Cardiac muscle cell (in vitro differentiated cells and primary cell): ENCODE data around the gene PKP3. TPM values are rescaled to one million over a fixed set of nuclear protein-coding genes. Genes with fewer than 3 reads are reported as not detected.

Experiments used
- DNase-seq, 2 donors: peaks; one replicate each; pipeline versions ENCODE4 v3.0.0 to v3.0.0-alpha.2; 2010 to 2017; ENCODE audit warnings: low read depth in 1 of 2, low spot score in 1 of 2
- H3K27ac ChIP-seq: fragments of 200-600 bp; sonication (generic); 2 replicates; pipeline ENCODE4 v1.5.1; 2016
- H3K27me3 ChIP-seq: fragments of 200-600 bp; sonication (generic); 2 replicates; pipeline ENCODE4 v1.6.0; 2016; ENCODE audit warnings: control low read depth
- H3K36me3 ChIP-seq: fragments of 200-600 bp; sonication (generic); 2 replicates; pipeline ENCODE4 v1.5.1; 2016; ENCODE audit warnings: control low read depth
- H3K4me1 ChIP-seq: fragments of 200-600 bp; sonication (generic); 2 replicates; pipeline ENCODE4 v1.8.1; 2017; ENCODE audit warnings: low read depth, mild to moderate bottlenecking, mixed run types
- H3K4me3 ChIP-seq: fragments of 200-600 bp; sonication (generic); 2 replicates; pipeline ENCODE4 v1.5.1; 2016; ENCODE audit warnings: mild to moderate bottlenecking
- H3K9me3 ChIP-seq: fragments of 200-600 bp; sonication (generic); 2 replicates; pipeline ENCODE4 v1.5.1; 2017; ENCODE audit warnings: low read depth, mild to moderate bottlenecking, control low read depth
- polyA plus RNA-seq: library from polyadenylated mRNA; unstranded; fragments of >200 nt; fragmentation: Nextera tagmentation; extraction: Ambion mirVana; gene quantifications from 2 replicates; pipeline ENCODE4 v1.2.1, GENCODE V29; 2016
- total RNA-seq: library from RNA; depleted of rRNA; stranded (reverse); fragments of >200 nt; gene quantifications from 2 replicates; pipeline ENCODE4 v1.2.3, GENCODE V29; 2016
- TF ChIP-seq, protein P1 (sequence below): IDR thresholded peaks from 2 replicates; pipeline ENCODE4 v1.5.1; 2012; ENCODE audit warnings: low read depth, mild to moderate bottlenecking, low read length

Gene PKP3
- total and polyA plus RNA-seq, 2 experiments from 2014 or later: 0.09 to 0.57 TPM

- TF ChIP-seq, protein P1, sequence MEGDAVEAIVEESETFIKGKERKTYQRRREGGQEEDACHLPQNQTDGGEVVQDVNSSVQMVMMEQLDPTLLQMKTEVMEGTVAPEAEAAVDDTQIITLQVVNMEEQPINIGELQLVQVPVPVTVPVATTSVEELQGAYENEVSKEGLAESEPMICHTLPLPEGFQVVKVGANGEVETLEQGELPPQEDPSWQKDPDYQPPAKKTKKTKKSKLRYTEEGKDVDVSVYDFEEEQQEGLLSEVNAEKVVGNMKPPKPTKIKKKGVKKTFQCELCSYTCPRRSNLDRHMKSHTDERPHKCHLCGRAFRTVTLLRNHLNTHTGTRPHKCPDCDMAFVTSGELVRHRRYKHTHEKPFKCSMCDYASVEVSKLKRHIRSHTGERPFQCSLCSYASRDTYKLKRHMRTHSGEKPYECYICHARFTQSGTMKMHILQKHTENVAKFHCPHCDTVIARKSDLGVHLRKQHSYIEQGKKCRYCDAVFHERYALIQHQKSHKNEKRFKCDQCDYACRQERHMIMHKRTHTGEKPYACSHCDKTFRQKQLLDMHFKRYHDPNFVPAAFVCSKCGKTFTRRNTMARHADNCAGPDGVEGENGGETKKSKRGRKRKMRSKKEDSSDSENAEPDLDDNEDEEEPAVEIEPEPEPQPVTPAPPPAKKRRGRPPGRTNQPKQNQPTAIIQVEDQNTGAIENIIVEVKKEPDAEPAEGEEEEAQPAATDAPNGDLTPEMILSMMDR: no peak
- Histone ChIP-seq H3K4me3 (no peak overlapping the region), H3K9me3 (no peaks in the 10 kb centered on the region), H3K4me1 (no peaks in the 10 kb centered on the region), H3K27me3 (no peaks in the 10 kb centered on the region), H3K36me3 (no peaks in the 10 kb centered on the region), H3K27ac (no peak overlapping the region)
- no peak for DNase-seq
Observed at GRCh38 chr11:367956-368413, 26.0 kb upstream of the PKP3 start.

GRCh38 chr11:368414-369335 lies 25.3 kb upstream of the PKP3 start:
- Histone ChIP-seq H3K27me3 (no peaks in the 10 kb centered on the region), H3K27ac (no peak overlapping the region), H3K4me3 (peak overlapping the region; percentile 52), H3K4me1 (no peaks in the 10 kb centered on the region), H3K9me3 (no peaks in the 10 kb centered on the region), H3K36me3 (peaks cover 3% of the 10 kb centered on the region)
- DNase-seq: peak; percentile 21 to 70
- TF ChIP-seq, protein P1: no peak

DNA sequence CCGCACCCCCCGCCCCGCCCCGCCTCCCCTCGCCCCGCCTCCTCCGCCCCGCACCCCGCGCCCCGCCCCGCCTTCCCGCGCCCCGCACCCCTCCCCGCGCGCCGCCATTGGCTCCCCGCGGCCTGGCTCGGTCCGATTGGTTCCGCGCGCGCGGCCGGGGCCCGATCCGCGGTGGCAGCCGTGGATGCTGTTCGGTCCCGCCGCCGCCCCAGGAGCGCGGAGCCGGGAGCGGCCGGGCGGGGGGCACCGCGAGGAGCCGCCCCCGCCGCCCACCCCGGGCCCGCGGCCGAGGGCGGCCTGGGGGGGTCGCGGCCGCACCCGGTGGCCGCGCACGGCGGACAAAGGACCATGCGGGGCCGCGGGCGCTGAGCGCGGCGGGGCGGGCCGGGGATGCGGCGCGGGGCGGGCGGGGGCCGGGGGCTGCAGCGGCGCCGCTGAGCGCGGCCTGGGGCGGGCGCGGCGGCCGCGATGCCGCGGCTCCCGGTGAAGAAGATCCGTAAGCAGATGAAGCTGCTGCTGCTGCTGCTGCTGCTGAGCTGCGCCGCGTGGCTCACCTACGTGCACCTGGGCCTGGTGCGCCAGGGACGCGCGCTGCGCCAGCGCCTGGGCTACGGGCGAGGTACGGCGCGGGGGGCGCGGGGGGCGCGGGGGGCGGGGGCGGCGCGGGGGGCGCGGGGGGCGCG lies 24.5 kb upstream of the PKP3 start, which contains the start of gene B4GALNT4:
Gene B4GALNT4 (plus strand): TSS at position 164 of the 683 bp plus-strand sequence. CDS start 305 bp downstream, at position 469.
- Histone ChIP-seq H3K36me3 (peaks cover 3% of the 10 kb centered on the region), H3K27me3 (no peaks in the 10 kb centered on the region), H3K9me3 (no peaks in the 10 kb centered on the region), H3K4me3 (peak within 1 kb of the TSS; percentile 52), H3K4me1 (no peaks in the 10 kb centered on the region), H3K27ac (no peak within 1 kb of the TSS)
- peak; percentile 41 to 80 for DNase-seq
- TF ChIP-seq, protein P1: no peak

- H3K4me3 ChIP-seq: peak overlapping the region; percentile 29
- H3K27me3 ChIP-seq: no peaks in the 10 kb centered on the region
- peaks cover 3% of the 10 kb centered on the region for H3K36me3 ChIP-seq
- H3K9me3 ChIP-seq: no peaks in the 10 kb centered on the region
- H3K27ac ChIP-seq: no peak overlapping the region
- TF ChIP-seq, protein P1: no peak
- H3K4me1 ChIP-seq: no peaks in the 10 kb centered on the region
- DNase-seq: peak in 1 of 2 donors; percentile 39
Observed at GRCh38 chr11:370070-370941, 23.7 kb upstream of the PKP3 start.

DNA sequence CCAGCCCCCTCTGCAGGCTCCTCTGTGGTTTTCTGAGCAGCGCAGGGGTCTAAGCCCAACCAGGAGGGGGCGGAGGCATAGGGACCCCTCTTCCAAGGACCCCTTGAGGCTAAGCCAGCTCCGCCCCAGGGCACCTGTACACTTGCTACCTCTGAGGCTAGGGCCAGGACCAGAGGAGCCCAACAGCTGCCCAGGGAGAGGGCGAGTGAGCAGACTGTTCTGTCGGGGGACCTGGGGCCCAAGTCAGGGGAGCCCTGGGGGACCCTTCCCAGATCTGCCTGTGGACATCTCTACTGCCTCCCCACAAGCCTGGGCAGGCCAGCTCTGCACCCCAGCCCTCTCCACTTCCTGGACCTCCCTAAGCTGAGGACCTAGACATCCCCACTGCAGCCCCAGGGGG lies 23.0 kb upstream of the PKP3 start:
- Histone ChIP-seq H3K4me1 (no peaks in the 10 kb centered on the region), H3K27me3 (no peaks in the 10 kb centered on the region), H3K4me3 (no peak overlapping the region), H3K9me3 (no peaks in the 10 kb centered on the region), H3K36me3 (peaks cover 3% of the 10 kb centered on the region), H3K27ac (no peak overlapping the region)
- DNase-seq: no peak
- TF ChIP-seq, protein P1: no peak
